ENCODE measurements around the gene FOCAD. TPM values are rescaled to one million over a fixed set of nuclear protein-coding genes. Genes with fewer than 3 reads are reported as not detected.

FOCAD gene
- total RNA-seq, 1 experiment from 2014 or later: 43.3 TPM

DNA sequence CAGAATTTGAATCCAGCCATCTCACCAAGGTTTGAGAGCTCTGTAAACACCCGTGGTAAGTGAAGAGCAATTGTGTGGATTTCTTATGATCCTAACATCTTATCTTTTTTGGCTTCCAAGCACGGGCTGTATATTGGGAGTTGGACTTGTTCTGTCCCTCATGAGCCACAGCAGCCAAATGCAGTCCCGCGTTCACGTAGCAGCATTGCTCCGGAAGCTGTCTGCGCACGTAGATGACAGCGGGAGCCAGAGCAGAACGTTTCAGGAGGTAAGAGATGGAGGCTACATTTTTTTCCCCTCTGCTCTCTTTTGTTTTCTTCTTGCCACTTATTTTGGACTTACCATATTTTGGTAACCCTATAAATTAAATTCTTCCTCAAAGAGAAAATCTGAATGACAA is 260.4 kb downstream of the FOCAD start:
- no peak overlapping the region for H4K5ac ChIP-seq (ENCODE audit: insufficient read length, low read depth, low read length)
- no peaks in the 10 kb centered on the region for H3K79me1 ChIP-seq (ENCODE audit: insufficient read depth, low read depth, low read length, poor library complexity, severe bottlenecking)
- DNase-seq: no peak
- no peak overlapping the region for H2AK5ac ChIP-seq (ENCODE audit: insufficient read length, low read length)
- no peaks in the 10 kb centered on the region for H3K79me2 ChIP-seq (ENCODE audit: insufficient read depth, low read length)
- no peak overlapping the region for H3K27ac ChIP-seq (ENCODE audit: insufficient read length, low read depth, low read length)
- H4K8ac ChIP-seq (replicated peaks; ENCODE audit: insufficient read length, low read depth, low read length): no peak overlapping the region
- no peak overlapping the region for H2BK120ac ChIP-seq (ENCODE audit: low read depth, low read length, poor library complexity, severe bottlenecking)
- Mint-ChIP-seq H3K27me3 (ENCODE audit: low read depth) (no peaks in the 10 kb centered on the region), H3K4me1 (peaks cover 28 to 31% of the 10 kb centered on the region in 2 experiments), H3K36me3 (ENCODE audit: insufficient read depth in 1 of 3, low read depth in 3 of 3) (peaks cover 0 to 8% (median 6%) of the 10 kb centered on the region in 3 experiments; a peak in 2 of 7 replicates), H3K4me3 (no peak overlapping the region), H3K9me3 (no peaks in the 10 kb centered on the region), H3K27ac (peak overlapping the region in 1 of 3 experiments; percentile 20; a peak in 1 of 7 replicates)
- no peaks in the 10 kb centered on the region for H3K9me3 ChIP-seq (ENCODE audit: control insufficient read depth, low read depth, low read length)
- H4K91ac ChIP-seq (ENCODE audit: insufficient read length, low read depth, low read length): no peak overlapping the region
- H3K23me2 ChIP-seq (ENCODE audit: insufficient read length, low read depth, low read length, poor library complexity, severe bottlenecking): no peaks in the 10 kb centered on the region
- no peak overlapping the region for H3K4me2 ChIP-seq (ENCODE audit: insufficient read depth, insufficient read length, low read length)
- no peak overlapping the region for H3K18ac ChIP-seq (ENCODE audit: insufficient read length, low read depth, low read length)
- H2BK12ac ChIP-seq (ENCODE audit: insufficient read length, low read depth, low read length): no peak overlapping the region
- no peak overlapping the region for H3K4ac ChIP-seq (ENCODE audit: low read depth, low read length)
- no peak overlapping the region for H3K14ac ChIP-seq (ENCODE audit: insufficient read depth, low read length)
- no CpG with 5 or more reads among the region's 10 CpGs for WGBS (ENCODE audit: extremely low coverage, insufficient read length, low lambda C conversion rate)
- no peak overlapping the region for H3K56ac ChIP-seq (ENCODE audit: insufficient read length, low read depth, low read length)
- no peaks in the 10 kb centered on the region for H3K27me3 ChIP-seq (ENCODE audit: insufficient read depth, low read length)
- no peak overlapping the region for H3T11ph ChIP-seq (ENCODE audit: low read length)
- TF ChIP-seq, protein P1, sequence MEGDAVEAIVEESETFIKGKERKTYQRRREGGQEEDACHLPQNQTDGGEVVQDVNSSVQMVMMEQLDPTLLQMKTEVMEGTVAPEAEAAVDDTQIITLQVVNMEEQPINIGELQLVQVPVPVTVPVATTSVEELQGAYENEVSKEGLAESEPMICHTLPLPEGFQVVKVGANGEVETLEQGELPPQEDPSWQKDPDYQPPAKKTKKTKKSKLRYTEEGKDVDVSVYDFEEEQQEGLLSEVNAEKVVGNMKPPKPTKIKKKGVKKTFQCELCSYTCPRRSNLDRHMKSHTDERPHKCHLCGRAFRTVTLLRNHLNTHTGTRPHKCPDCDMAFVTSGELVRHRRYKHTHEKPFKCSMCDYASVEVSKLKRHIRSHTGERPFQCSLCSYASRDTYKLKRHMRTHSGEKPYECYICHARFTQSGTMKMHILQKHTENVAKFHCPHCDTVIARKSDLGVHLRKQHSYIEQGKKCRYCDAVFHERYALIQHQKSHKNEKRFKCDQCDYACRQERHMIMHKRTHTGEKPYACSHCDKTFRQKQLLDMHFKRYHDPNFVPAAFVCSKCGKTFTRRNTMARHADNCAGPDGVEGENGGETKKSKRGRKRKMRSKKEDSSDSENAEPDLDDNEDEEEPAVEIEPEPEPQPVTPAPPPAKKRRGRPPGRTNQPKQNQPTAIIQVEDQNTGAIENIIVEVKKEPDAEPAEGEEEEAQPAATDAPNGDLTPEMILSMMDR (conservative IDR thresholded peaks at IDR 0.05): no peak
- H4K20me1 ChIP-seq (ENCODE audit: control insufficient read depth, insufficient read depth, insufficient read length): no peaks in the 10 kb centered on the region
- H2BK5ac ChIP-seq (ENCODE audit: insufficient read length, low read length): no peak overlapping the region
- H2BK15ac ChIP-seq (ENCODE audit: low read depth, low read length): no peak overlapping the region
- H2AFZ ChIP-seq (ENCODE audit: low read length): no peak overlapping the region
- peak overlapping the region; percentile 60 for H2BK20ac ChIP-seq (ENCODE audit: low read depth, low read length, poor library complexity, severe bottlenecking)
- H3K9ac ChIP-seq (ENCODE audit: extremely low read depth, insufficient read length, low read length): no peak overlapping the region
- no peak overlapping the region for H3K23ac ChIP-seq (ENCODE audit: insufficient read length, low read depth, low read length)
- H3K4me1 ChIP-seq (ENCODE audit: insufficient read depth, low read length): no peaks in the 10 kb centered on the region; the same call in 1 of the 2 replicates
